Left lung (tissue), 10 donors: ENCODE measurements around the gene RAPGEF1. TPM values are rescaled to one million over a fixed set of nuclear protein-coding genes. Genes with fewer than 3 reads are reported as not detected.

Experiments
- ATAC-seq: fragments of 200-7000 bp; cut with Tn5 transposase; one replicate; pipeline ENCODE4 v1.9.1; 2020; ENCODE audit warnings: moderate library complexity
- DNase-seq, 4 donors: peaks; one replicate each; pipeline ENCODE4 v3.0.0-alpha.2; 2013 to 2020
- H3K27ac ChIP-seq, 2 donors: fragments of 200-600 bp; sonication (generic) in 1 of 2; one replicate each; pipeline versions ENCODE4 v1.5.0 to v1.8.0; 2020 to 2021
- H3K27me3 ChIP-seq, 2 donors: fragments of 200-600 bp; sonication (generic) in 1 of 2; one replicate each; pipeline versions ENCODE4 v1.5.0 to v1.8.0; 2020 to 2021
- H3K36me3 ChIP-seq, 2 donors: fragments of 200-600 bp; sonication (generic) in 1 of 2; one replicate each; pipeline versions ENCODE4 v1.5.0 to v1.8.0; 2020 to 2021
- H3K4me1 ChIP-seq, 2 donors: fragments of 200-600 bp; one replicate each; pipeline ENCODE4 v1.8.0; 2021
- H3K4me3 ChIP-seq, 2 donors: fragments of 200-600 bp; sonication (generic) in 1 of 2; one replicate each; pipeline versions ENCODE4 v1.5.0 to v1.8.0; 2020 to 2021; ENCODE audit warnings: mild to moderate bottlenecking in 1 of 2
- H3K9me3 ChIP-seq, 2 donors: fragments of 200-600 bp; sonication (generic) in 1 of 2; one replicate each; pipeline versions ENCODE4 v1.5.0 to v1.8.0; 2020 to 2021
- intact Hi-C, 2 donors: fragments of 100-400 bp; cut with DNase I; formaldehyde crosslinking; loops; one replicate each; pipeline versions ENCODE4 v1.11.2 to v1.14.2; 2022
- polyA plus RNA-seq, 6 donors: library from polyadenylated mRNA; unstranded; fragments of 120-200 nt; gene quantifications; one replicate each; pipeline ENCODE4 v1.2.1, GENCODE V29; 2013; ENCODE audit not compliant: insufficient read length in 6 of 6
- total RNA-seq, 2 donors: library from RNA; stranded (reverse); fragmentation: NEBNext Ultra II Directional; extraction: Animal tissue kit (Norgen Biotek cat#: 25700); gene quantifications; one replicate each; pipeline ENCODE4 v1.2.1, GENCODE V29; 2021
- TF ChIP-seq, protein P1 (sequence below), 2 donors: fragments of 200-600 bp; sonication (generic) in 1 of 2; IDR thresholded peaks; one replicate each; pipeline versions ENCODE4 v1.5.0 to v1.8.0; 2021; ENCODE audit warnings: antibody characterized with exemption in 2 of 2
- donor health status: DM: no; HTN: yes; CAD: no.
- donor health status: DM: no; HTN: no; CAD: no.

RAPGEF1 gene
- total and polyA plus RNA-seq, 8 donors = 37.5 to 112 (median 45.6) TPM

DNA sequence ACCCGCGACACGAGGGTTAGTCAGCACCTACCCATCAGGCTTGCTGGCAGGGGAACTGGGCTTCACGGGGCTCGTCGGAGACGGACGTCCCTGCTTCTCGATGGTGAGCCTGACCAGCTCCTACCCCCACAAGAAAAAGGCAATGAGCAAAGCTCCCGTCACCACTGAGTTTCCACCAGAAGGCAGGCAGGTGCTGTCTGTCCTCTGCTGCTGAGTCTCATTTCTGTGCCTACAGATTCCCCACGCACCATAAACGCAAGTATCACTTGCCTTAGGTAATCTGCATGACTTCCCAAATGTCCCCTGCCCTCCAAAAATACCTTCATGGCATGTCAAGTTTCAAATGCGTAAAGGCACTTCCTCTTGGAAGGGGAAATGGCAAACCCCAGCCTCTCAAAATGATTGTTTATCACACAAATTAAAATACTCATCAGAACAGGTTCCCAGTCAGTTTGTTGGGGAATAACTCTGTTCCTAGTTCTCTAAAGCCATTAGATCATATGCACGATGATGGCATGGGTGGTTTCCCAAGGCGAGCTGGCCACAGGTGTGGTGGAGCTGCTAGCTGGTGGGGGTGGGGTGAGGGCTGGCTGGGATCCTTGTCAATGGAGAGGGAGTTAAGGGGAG lies 109.6 kb downstream of the RAPGEF1 start:
- DNase-seq (no peak), ATAC-seq (no peak)
- peaks cover 0 to 45% of the 10 kb centered on the region in 2 donors for H3K36me3 ChIP-seq
- H3K27me3 ChIP-seq = no peaks in the 10 kb centered on the region
- TF ChIP-seq, protein P1, sequence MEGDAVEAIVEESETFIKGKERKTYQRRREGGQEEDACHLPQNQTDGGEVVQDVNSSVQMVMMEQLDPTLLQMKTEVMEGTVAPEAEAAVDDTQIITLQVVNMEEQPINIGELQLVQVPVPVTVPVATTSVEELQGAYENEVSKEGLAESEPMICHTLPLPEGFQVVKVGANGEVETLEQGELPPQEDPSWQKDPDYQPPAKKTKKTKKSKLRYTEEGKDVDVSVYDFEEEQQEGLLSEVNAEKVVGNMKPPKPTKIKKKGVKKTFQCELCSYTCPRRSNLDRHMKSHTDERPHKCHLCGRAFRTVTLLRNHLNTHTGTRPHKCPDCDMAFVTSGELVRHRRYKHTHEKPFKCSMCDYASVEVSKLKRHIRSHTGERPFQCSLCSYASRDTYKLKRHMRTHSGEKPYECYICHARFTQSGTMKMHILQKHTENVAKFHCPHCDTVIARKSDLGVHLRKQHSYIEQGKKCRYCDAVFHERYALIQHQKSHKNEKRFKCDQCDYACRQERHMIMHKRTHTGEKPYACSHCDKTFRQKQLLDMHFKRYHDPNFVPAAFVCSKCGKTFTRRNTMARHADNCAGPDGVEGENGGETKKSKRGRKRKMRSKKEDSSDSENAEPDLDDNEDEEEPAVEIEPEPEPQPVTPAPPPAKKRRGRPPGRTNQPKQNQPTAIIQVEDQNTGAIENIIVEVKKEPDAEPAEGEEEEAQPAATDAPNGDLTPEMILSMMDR (IDR thresholded peaks at IDR 0.05) = no peak
- H3K4me1 ChIP-seq = peaks cover 5 to 75% of the 10 kb centered on the region in 2 donors
- H3K9me3 ChIP-seq = no peaks in the 10 kb centered on the region
- H3K4me3 ChIP-seq = no peak overlapping the region
- intact Hi-C loops = no loop called here
- peak overlapping the region in 1 of 2 donors; percentile 43 for H3K27ac ChIP-seq

DNA sequence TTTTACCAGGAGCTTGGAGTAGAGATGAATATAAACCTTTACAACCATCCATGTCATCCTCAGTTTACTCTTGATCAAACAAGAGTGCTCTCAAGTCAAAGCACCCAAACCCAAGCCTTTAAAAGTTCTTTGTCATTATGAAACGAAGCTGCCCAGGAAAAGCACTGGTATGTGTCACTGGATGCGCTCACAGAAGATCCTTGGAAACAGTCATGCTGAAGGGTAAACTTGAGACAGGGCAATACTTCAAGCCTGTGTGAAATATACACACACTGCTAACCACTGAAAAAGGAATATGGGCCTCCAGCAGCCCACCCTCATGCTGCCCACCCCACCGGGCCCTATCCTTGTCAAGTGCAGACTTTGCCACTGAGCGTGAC lies 110.1 kb downstream of the RAPGEF1 start:
- TF ChIP-seq, protein P1 (IDR thresholded peaks at IDR 0.05) = no peak
- H3K36me3 ChIP-seq = peaks cover 0 to 50% of the 10 kb centered on the region in 2 donors
- peaks cover 2 to 74% of the 10 kb centered on the region in 2 donors for H3K4me1 ChIP-seq
- no peaks in the 10 kb centered on the region for H3K9me3 ChIP-seq
- no peak for DNase-seq
- ATAC-seq = no peak
- H3K27me3 ChIP-seq = no peaks in the 10 kb centered on the region
- no peak overlapping the region for H3K4me3 ChIP-seq
- intact Hi-C loops = no loop called here
- H3K27ac ChIP-seq = peak overlapping the region in 1 of 2 donors; percentile 43

DNA sequence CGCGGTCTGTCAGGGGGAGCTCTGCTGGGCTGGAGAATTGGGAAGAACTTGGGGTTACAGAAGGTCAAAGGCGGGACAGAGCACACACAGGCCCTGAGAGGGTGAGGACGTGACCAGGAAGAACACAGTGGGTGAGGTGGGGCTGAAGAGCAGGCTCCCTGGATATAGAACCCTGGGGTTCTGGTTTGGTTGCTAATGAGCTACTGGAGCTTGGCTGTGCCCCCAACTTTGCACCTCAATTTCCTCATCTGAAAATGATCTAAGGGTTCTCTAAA lies 110.7 kb downstream of the RAPGEF1 start:
- no peak overlapping the region for H3K4me3 ChIP-seq
- ATAC-seq (no peak), DNase-seq (no peak)
- no peaks in the 10 kb centered on the region for H3K9me3 ChIP-seq
- peaks cover 0 to 55% of the 10 kb centered on the region in 2 donors for H3K36me3 ChIP-seq
- TF ChIP-seq, protein P1 (IDR thresholded peaks at IDR 0.05) = no peak
- no peaks in the 10 kb centered on the region for H3K27me3 ChIP-seq
- H3K4me1 ChIP-seq = peaks cover 0 to 74% of the 10 kb centered on the region in 2 donors
- H3K27ac ChIP-seq = peak overlapping the region in 1 of 2 donors; percentile 91
- intact Hi-C loops = no loop called here

DNA sequence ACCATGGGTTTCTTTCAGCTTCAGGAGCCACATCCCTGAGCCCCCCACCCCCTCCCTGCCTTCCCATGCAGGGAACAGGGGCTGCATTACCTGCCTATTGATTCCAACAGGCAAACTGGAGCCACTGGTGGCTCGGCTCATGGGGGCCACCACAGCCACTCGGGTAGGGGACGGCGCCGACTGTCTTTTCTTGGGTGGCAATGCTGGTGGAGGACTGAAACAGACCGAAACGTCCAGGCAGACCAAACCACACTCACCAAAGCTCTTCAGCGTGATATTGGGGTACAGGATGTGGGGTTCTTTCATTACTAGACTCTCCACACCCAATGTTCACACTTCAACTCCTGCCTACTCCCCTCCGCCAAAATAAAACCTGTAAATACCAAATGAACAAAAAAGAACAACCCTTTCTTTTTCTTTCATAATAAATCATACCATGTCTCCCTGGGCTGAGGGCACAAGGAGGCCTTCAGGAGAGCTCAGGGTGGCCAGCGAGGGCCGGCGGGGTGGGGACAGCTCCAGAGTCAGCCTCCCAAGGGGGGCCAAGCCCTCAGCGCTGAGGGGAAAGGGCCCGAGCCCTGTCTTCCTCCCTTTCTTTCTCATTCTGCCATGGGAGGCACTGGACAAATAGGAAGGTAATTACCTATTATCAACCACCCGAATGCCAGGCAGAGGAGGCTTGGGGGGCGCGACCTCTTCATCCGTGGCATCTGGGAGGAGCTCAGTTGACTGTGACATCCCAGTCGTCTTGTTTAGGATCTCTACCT lies 111.2 kb downstream of the RAPGEF1 start:
- intact Hi-C loops = no loop called here
- Histone ChIP-seq H3K9me3 (no peaks in the 10 kb centered on the region), H3K36me3 (peaks cover 0 to 56% of the 10 kb centered on the region in 2 donors), H3K4me1 (peaks cover 0 to 76% of the 10 kb centered on the region in 2 donors), H3K27ac (peak overlapping the region in 1 of 2 donors; percentile 91), H3K27me3 (no peaks in the 10 kb centered on the region), H3K4me3 (no peak overlapping the region)
- no peak for DNase-seq
- TF ChIP-seq, protein P1 (IDR thresholded peaks at IDR 0.05) = no peak
- no peak for ATAC-seq

DNA sequence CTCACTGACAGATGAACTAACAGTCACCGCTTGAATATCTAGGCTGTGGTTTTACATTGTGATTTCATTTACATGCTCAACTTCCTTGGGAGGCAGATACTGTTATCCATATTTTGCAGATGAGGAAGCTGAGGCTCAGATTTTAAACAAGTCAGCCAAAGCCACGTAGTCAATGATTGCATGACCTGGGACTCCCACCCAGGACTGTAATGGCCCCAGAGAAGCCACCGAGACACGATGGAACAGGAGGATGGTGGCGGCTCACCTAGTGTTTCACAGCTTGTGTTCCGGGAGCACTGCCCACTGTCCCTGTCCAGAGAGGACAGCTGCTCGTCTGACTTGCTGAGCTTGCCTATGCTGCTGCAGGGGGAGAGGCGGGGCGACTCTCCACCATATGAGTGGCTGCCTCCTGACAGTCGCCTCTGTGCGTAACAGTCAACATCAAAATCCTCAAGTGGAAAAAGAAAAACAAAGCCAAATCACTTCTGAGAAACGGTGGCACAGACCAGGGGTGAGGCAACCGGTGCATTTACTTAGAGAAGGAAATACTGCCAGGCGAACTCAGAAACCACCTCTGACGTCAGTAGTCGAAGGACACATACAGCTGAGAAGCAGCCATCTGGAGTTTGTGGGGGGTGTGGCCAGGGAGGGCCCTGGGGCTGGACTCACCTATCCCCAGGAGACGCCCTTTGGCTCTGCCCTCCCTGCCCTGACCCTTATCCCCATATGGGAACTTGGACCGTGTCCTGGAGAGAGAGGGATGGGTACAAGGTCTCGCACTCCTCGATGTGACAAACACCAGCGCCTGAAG lies 112.0 kb downstream of the RAPGEF1 start:
- Histone ChIP-seq H3K27ac (peak overlapping the region; percentile 69 to 91), H3K27me3 (no peaks in the 10 kb centered on the region), H3K9me3 (no peaks in the 10 kb centered on the region), H3K36me3 (peaks cover 0 to 64% of the 10 kb centered on the region in 2 donors), H3K4me3 (no peak overlapping the region), H3K4me1 (peaks cover 0 to 84% of the 10 kb centered on the region in 2 donors)
- ATAC-seq (peak; percentile 81), DNase-seq (peak in 2 of 4 donors; percentile 41 to 88)
- TF ChIP-seq, protein P1 (IDR thresholded peaks at IDR 0.05) = no peak
- intact Hi-C loops = no loop called here
